Skeletal muscle satellite cell (primary cell): Measurements from ENCODE around the gene GGT6.
"Not testable (repeated sequence)": the region's sequence is repeated elsewhere in the genome, so short reads cannot be mapped to it uniquely, and the experiment has no call there.

ENCODE experiments used
- H3K27me3 ChIP-seq: 2 replicates; pipeline ENCODE4 v1.7.0; 2013; ENCODE audit warnings: low read length; ENCODE audit not compliant: control insufficient read depth, insufficient read depth
- H3K36me3 ChIP-seq: 2 replicates; pipeline ENCODE4 v1.7.0; 2013; ENCODE audit warnings: mild to moderate bottlenecking, control low read depth, low read length; ENCODE audit not compliant: insufficient read depth
- H3K4me1 ChIP-seq: 2 replicates; pipeline ENCODE4 v1.7.0; 2013; ENCODE audit warnings: low read length; ENCODE audit not compliant: control insufficient read depth, insufficient read depth
- H3K4me2 ChIP-seq: 2 replicates; pipeline ENCODE4 v1.7.0; 2013; ENCODE audit warnings: mild to moderate bottlenecking, low read length
- H3K4me3 ChIP-seq: 2 replicates; pipeline ENCODE4 v1.7.0; 2013; ENCODE audit warnings: low read length
- H3K9ac ChIP-seq: 2 replicates; pipeline ENCODE4 v1.7.0; 2013; ENCODE audit warnings: mild to moderate bottlenecking, low read depth, low read length, moderate library complexity
- H3K9me3 ChIP-seq: replicated peaks from 2 replicates; pipeline ENCODE4 v1.7.0; 2013; ENCODE audit warnings: mild to moderate bottlenecking, control low read depth, low read length

The GGT6 gene

DNA sequence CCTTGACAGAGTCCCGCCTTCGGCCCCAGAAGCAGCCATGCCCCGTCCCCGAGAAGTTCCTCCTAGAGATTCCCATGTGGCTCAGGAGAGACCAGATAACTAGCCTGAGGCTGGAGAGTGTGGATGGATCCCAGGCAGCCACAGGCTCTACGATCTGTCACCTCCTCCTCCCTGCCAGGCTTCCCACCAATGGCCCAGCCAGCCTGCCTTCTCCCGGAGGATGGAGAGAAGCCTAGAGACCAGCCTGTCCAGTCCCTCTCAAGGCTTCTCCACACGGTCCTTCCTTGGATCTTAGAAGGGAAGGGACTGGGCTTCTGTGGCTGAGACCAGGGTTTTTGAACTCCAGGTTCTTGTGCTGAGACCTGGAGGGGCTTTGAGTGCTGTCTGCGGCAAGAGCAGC, 22.3 kb upstream of the GGT6 start:
- Histone ChIP-seq H3K4me2 (no peak overlapping the region), H3K27me3 (peaks cover 82% of the 10 kb centered on the region), H3K36me3 (no peaks in the 10 kb centered on the region), H3K9ac (no peak overlapping the region), H3K4me3 (no peak overlapping the region), H3K4me1 (no peaks in the 10 kb centered on the region), H3K9me3 (no peaks in the 10 kb centered on the region)

DNA sequence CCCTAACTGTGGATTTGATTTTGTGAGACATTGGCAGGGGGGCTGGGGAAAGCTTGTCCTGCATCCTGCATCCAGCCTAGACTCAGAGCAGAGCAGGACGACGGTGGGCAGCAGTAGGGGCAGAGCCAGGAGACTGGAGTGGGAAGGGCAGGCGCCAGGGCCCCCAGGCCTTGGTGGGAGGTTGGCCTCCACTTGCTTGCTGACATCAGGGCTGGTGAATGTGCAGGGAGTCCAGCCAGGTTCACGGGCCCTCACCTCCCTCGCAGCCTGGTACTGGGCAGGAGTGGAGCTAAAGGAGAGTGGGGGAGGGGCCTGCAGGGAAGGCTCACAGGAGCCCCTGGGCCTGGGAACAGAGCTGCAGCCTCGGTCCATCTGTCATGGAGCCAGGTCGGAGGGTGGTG, 21.7 kb upstream of the GGT6 start:
- H3K27me3 ChIP-seq = peaks cover 81% of the 10 kb centered on the region
- no peaks in the 10 kb centered on the region for H3K36me3 ChIP-seq
- no peak overlapping the region for H3K4me2 ChIP-seq
- no peak overlapping the region for H3K9ac ChIP-seq
- H3K9me3 ChIP-seq = no peaks in the 10 kb centered on the region
- no peaks in the 10 kb centered on the region for H3K4me1 ChIP-seq
- no peak overlapping the region for H3K4me3 ChIP-seq

DNA sequence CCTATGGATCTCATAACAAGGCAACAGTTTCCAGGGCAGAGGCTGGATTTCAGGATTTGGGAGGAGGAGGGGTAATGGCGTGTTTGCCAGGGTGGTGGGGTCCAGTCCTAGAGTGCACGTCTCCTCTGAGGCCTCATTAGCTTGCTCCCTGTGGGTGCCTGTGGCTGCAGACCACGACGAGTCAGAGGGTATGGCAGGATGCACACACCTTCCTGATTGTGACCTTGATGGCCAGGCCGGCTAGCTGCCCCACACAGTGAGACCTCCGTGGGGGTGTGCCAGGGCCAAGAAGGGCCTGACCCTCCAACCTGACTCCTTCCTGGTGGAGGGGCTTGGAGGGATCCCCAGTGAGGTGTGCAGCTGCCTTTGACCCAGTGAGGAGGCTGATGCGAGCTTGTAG, 19.9 kb upstream of the GGT6 start:
- Histone ChIP-seq H3K36me3 (no peaks in the 10 kb centered on the region), H3K27me3 (peaks cover 78% of the 10 kb centered on the region), H3K4me3 (no peak overlapping the region)

DNA sequence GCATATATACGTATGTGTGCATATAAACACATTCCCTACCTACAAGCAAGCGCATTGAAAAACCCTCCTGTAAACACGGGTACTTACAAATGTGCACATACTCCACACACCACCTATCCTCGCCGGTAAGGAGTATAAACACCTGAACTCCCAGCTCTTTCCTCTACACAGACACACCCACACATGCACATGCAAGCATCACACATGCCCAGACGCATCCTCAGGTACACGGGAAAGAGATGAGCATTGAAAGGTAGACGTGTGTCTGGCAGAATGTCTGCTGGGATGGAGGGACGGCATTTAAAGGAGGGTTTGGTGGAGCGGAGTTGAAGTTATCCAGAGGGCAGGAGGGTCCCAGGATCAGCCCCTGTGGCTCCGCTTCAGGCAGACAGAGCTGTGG, 19.3 kb upstream of the GGT6 start:
- peaks cover 76% of the 10 kb centered on the region for H3K27me3 ChIP-seq
- H3K9me3 ChIP-seq = no peaks in the 10 kb centered on the region
- H3K4me1 ChIP-seq = no peaks in the 10 kb centered on the region
- no peak overlapping the region for H3K4me3 ChIP-seq
- no peak overlapping the region for H3K4me2 ChIP-seq
- no peak overlapping the region for H3K9ac ChIP-seq
- no peaks in the 10 kb centered on the region for H3K36me3 ChIP-seq

More for the DNA sequence above, 19.9 kb upstream of the GGT6 start:
- Histone ChIP-seq H3K4me1 (no peaks in the 10 kb centered on the region), H3K9me3 (no peaks in the 10 kb centered on the region), H3K4me2 (no peak overlapping the region), H3K9ac (no peak overlapping the region)

DNA sequence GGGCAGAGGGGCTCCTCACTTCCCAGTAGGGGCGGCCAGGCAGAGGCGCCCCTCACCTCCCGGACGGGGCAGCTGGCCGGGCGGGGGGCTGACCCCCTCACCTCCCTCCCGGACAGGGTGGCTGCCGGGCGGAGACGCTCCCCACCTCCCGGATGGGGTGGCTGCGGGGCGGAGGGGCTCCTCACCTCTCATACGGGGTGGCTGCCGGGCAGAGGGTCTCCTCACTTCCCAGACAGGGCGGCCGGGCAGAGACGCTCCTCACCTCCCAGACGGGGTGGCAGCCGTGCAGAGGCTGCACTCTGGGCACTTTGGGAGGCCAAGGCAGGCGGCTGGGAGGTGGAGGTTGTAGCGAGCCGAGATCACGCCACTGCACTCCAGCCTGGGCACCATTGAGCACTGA, 18.0 kb upstream of the GGT6 start:
- H3K9me3 ChIP-seq, H3K4me2 ChIP-seq, H3K4me1 ChIP-seq, H3K9ac ChIP-seq, H3K36me3 ChIP-seq, H3K4me3 ChIP-seq: not testable (repeated sequence)
- H3K27me3 ChIP-seq = peaks cover 76% of the 10 kb centered on the region

DNA sequence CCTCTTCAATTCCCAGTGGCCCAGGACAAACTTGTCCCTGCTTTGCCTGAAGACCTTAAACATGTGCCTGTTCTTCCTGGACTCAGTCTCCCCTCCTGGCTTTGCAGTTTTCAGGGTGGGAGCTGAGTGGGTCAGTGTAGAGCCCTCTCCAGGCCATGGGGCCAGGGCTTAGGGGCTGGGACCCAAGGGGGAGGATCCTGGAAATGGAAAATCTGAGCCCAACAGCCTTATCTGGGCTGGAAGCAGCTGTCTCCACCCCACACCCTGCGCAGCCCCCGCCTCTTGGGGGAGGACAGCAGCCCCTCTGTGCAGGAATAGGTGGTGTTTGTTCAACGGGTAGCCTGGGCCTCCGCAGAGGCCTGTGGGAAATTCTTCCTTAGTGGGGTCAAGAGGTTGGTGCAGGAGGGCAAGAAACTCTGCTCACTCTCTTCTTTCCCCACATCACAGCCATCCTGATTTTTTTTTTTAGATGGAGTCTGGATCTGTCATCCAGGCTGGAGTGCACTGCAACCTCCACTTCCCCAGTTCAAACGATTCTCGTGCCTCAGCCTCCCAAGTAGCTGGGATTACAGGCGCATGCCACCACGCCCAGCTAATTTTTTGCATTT, 17.1 kb upstream of the GGT6 start:
- H3K9ac ChIP-seq = no peak overlapping the region
- no peaks in the 10 kb centered on the region for H3K36me3 ChIP-seq
- no peak overlapping the region for H3K4me2 ChIP-seq
- H3K4me1 ChIP-seq = no peaks in the 10 kb centered on the region
- H3K9me3 ChIP-seq = no peaks in the 10 kb centered on the region
- no peak overlapping the region for H3K4me3 ChIP-seq
- H3K27me3 ChIP-seq = peaks cover 76% of the 10 kb centered on the region

DNA sequence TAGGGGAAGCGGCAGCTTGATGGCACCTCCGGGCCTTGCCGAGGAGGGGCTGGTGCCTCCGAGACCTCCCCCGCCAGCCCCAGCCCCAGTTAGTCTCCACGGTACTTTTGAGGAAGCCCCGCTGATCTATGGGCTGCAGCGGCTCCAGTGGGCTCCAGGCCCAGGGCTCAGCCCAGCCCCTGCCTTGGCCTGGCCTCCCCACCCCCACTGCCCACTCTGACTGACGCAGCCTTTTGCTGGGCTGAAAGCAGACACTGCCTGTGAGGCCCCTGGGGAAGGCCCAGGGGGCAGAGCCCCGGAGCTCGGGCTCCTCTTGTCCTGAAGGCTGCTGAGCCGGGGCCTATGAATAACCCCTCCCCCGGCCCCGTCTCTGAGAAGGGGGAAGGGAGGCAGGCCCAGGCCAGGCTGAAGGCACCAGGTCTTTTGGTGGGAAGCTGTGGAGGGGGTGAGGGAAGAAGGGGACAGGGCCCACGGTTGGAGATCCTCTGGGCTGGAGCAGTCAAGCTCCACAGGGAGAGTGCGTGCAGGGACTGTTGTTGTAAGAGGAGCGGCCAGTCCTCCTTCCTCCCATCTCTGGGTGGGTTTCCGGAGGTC, 16.4 kb upstream of the GGT6 start:
- H3K36me3 ChIP-seq = no peaks in the 10 kb centered on the region
- no peak overlapping the region for H3K4me3 ChIP-seq
- no peak overlapping the region for H3K9ac ChIP-seq
- H3K9me3 ChIP-seq = no peaks in the 10 kb centered on the region
- no peak overlapping the region for H3K4me2 ChIP-seq
- no peaks in the 10 kb centered on the region for H3K4me1 ChIP-seq
- H3K27me3 ChIP-seq = peaks cover 72% of the 10 kb centered on the region

DNA sequence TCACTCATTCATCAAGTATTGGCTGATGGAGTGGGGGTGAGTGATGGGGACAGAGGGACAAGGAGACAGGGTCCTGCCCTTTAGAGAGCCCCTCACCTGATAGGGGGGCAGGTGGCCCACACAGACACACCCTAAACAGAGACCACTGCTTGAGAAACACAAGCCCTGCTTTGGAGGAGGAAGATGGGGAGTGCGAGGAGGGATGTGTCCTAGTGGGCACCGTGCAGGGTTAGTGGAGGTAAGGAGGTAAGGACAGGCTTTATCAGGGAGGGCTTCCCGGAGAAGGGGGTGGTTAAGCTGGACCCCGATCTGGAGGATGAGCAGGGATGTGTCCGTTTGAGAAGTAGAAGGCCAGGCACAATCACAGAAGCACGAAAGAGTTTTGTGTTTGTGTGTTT, 15.8 kb upstream of the GGT6 start:
- no peak overlapping the region for H3K4me3 ChIP-seq
- no peaks in the 10 kb centered on the region for H3K36me3 ChIP-seq
- peaks cover 72% of the 10 kb centered on the region for H3K27me3 ChIP-seq
- no peak overlapping the region for H3K9ac ChIP-seq
- H3K9me3 ChIP-seq = no peaks in the 10 kb centered on the region
- no peak overlapping the region for H3K4me2 ChIP-seq
- no peaks in the 10 kb centered on the region for H3K4me1 ChIP-seq

DNA sequence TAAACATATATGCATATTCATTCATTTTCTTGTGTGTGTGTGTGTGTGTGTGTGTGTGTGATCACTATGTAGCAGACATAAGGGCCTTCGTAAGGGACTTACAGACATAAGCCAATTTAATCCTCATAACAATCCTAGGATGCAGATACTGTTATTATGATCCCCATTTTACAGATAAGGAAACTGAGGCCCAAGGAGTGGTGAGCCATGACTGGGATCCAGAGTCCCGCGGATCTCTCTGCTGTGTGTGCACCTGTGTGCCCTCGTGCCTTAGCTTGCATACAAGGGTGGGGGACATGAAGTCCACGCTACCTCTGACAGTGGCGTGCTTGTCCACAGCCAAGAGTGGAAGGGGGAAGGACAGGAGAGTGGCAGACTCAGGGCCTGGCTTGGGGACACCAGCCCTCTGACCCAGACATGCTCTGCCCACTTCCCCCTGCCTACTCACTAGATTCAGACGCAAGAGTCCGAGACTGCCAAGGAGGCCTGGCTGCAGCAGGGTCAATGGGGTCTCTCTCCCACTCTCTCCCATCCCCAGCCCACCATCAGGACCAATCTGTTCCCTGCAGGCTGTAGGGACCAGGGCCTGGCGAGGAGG, 14.2 kb upstream of the GGT6 start:
- Histone ChIP-seq H3K36me3 (no peaks in the 10 kb centered on the region), H3K27me3 (peaks cover 69% of the 10 kb centered on the region), H3K4me3 (no peak overlapping the region), H3K4me2 (no peak overlapping the region), H3K9me3 (no peaks in the 10 kb centered on the region), H3K4me1 (no peaks in the 10 kb centered on the region), H3K9ac (no peak overlapping the region)

DNA sequence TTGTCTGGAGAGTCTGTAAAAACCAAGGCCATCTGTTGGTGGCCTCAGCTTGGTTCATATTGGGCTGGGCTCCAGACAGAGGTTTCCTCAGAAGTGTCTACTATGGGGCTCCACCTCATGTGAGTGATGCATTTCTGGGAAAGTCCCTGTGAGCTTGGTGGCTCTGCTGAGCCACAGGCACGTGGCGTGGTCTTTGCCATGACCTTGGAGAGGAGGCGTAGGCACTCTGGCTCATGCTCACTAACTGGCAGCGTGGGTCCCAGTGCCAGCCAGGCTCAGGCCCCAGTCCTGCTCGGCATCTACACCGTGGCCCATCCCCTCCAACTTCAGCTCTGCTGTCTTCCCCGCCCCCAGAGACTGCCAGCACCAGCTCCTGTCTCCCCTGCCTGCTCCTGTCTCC, 13.3 kb upstream of the GGT6 start:
- peaks cover 66% of the 10 kb centered on the region for H3K27me3 ChIP-seq
- H3K9me3 ChIP-seq = no peaks in the 10 kb centered on the region
- no peak overlapping the region for H3K4me3 ChIP-seq
- H3K4me2 ChIP-seq = no peak overlapping the region
- no peak overlapping the region for H3K9ac ChIP-seq
- H3K4me1 ChIP-seq = no peaks in the 10 kb centered on the region
- H3K36me3 ChIP-seq = no peaks in the 10 kb centered on the region

DNA sequence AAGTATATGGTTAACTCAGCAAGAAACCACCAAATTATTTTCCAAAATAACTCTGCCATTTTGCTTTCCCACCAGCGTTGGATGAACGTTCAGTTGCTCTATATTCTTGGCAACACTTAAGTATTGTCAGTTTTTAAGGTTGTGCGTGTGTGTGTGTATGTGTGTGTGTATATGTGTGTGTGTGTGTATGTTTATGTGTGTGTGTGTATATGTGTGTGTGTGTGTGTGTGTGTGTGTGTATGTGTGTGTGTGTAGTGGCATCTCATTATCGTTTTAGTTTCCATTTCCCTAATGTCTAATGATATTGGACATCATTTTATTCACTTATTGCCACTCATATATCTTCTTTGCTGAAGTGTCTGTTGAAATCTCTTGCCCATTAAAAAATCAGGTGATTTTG, 12.7 kb upstream of the GGT6 start:
- H3K36me3 ChIP-seq = no peaks in the 10 kb centered on the region
- H3K4me2 ChIP-seq = no peak overlapping the region
- H3K27me3 ChIP-seq = peaks cover 66% of the 10 kb centered on the region
- H3K4me1 ChIP-seq = no peaks in the 10 kb centered on the region
- H3K4me3 ChIP-seq = no peak overlapping the region
- H3K9me3 ChIP-seq = no peaks in the 10 kb centered on the region
- no peak overlapping the region for H3K9ac ChIP-seq

DNA sequence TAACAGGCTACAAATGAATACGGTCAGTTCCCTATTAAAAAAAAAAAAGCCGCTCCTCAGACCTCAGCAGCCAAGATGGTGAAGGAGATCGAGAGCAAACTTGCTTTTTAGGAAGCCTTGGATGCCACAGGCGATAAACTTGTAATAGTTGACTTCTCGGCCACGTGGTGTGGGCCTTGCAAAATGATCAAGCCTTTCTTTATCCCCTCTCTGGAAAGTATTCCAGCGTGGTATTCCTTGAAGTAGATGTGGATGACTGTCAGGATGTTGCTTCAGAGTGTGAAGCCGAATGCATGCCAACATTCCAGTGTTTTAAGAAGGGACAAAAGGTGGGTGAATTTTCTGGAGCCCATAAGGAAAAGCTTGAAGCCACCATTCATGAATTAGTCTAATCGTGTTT, 11.8 kb upstream of the GGT6 start:
- Histone ChIP-seq H3K36me3 (no peaks in the 10 kb centered on the region), H3K27me3 (peaks cover 62% of the 10 kb centered on the region), H3K4me1 (no peaks in the 10 kb centered on the region), H3K9me3 (no peaks in the 10 kb centered on the region), H3K4me3 (no peak overlapping the region), H3K4me2 (no peak overlapping the region), H3K9ac (no peak overlapping the region)
